ENCODE results near the gene EIF2AK3. TPM values are rescaled to one million over a fixed set of nuclear protein-coding genes. Genes with fewer than 3 reads are reported as not detected.

EIF2AK3 gene
- total and polyA plus RNA-seq, 2 of the 8 experiments (the other 6 are each of a cell fraction or from before 2014, with no cell fraction given) = 5.8 to 22.8 TPM

DNA sequence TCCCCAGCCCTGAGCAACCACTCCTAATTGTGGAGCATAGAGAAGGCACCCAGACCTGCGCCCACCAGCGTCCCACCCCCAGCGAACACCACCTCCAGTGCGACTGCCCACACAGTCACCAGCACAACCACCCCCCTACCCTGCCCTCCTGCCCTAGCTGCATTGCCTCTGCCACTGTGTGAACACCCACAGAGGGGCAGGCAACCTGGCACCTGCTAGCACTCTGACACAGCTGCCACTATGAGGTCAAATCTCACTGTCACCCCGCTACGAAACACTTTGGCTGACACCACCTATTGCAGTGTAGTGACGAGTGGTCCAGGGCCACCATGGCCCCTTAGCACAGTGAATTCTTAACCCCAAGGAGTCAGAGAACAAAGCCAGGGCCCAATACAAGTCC lies 14.1 kb upstream of the EIF2AK3 start (continued):
- TF ChIP-seq, protein P1, sequence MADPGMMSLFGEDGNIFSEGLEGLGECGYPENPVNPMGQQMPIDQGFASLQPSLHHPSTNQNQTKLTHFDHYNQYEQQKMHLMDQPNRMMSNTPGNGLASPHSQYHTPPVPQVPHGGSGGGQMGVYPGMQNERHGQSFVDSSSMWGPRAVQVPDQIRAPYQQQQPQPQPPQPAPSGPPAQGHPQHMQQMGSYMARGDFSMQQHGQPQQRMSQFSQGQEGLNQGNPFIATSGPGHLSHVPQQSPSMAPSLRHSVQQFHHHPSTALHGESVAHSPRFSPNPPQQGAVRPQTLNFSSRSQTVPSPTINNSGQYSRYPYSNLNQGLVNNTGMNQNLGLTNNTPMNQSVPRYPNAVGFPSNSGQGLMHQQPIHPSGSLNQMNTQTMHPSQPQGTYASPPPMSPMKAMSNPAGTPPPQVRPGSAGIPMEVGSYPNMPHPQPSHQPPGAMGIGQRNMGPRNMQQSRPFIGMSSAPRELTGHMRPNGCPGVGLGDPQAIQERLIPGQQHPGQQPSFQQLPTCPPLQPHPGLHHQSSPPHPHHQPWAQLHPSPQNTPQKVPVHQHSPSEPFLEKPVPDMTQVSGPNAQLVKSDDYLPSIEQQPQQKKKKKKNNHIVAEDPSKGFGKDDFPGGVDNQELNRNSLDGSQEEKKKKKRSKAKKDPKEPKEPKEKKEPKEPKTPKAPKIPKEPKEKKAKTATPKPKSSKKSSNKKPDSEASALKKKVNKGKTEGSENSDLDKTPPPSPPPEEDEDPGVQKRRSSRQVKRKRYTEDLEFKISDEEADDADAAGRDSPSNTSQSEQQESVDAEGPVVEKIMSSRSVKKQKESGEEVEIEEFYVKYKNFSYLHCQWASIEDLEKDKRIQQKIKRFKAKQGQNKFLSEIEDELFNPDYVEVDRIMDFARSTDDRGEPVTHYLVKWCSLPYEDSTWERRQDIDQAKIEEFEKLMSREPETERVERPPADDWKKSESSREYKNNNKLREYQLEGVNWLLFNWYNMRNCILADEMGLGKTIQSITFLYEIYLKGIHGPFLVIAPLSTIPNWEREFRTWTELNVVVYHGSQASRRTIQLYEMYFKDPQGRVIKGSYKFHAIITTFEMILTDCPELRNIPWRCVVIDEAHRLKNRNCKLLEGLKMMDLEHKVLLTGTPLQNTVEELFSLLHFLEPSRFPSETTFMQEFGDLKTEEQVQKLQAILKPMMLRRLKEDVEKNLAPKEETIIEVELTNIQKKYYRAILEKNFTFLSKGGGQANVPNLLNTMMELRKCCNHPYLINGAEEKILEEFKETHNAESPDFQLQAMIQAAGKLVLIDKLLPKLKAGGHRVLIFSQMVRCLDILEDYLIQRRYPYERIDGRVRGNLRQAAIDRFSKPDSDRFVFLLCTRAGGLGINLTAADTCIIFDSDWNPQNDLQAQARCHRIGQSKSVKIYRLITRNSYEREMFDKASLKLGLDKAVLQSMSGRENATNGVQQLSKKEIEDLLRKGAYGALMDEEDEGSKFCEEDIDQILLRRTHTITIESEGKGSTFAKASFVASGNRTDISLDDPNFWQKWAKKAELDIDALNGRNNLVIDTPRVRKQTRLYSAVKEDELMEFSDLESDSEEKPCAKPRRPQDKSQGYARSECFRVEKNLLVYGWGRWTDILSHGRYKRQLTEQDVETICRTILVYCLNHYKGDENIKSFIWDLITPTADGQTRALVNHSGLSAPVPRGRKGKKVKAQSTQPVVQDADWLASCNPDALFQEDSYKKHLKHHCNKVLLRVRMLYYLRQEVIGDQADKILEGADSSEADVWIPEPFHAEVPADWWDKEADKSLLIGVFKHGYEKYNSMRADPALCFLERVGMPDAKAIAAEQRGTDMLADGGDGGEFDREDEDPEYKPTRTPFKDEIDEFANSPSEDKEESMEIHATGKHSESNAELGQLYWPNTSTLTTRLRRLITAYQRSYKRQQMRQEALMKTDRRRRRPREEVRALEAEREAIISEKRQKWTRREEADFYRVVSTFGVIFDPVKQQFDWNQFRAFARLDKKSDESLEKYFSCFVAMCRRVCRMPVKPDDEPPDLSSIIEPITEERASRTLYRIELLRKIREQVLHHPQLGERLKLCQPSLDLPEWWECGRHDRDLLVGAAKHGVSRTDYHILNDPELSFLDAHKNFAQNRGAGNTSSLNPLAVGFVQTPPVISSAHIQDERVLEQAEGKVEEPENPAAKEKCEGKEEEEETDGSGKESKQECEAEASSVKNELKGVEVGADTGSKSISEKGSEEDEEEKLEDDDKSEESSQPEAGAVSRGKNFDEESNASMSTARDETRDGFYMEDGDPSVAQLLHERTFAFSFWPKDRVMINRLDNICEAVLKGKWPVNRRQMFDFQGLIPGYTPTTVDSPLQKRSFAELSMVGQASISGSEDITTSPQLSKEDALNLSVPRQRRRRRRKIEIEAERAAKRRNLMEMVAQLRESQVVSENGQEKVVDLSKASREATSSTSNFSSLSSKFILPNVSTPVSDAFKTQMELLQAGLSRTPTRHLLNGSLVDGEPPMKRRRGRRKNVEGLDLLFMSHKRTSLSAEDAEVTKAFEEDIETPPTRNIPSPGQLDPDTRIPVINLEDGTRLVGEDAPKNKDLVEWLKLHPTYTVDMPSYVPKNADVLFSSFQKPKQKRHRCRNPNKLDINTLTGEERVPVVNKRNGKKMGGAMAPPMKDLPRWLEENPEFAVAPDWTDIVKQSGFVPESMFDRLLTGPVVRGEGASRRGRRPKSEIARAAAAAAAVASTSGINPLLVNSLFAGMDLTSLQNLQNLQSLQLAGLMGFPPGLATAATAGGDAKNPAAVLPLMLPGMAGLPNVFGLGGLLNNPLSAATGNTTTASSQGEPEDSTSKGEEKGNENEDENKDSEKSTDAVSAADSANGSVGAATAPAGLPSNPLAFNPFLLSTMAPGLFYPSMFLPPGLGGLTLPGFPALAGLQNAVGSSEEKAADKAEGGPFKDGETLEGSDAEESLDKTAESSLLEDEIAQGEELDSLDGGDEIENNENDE (IDR thresholded peaks at IDR 0.05; ENCODE audit: insufficient replicate concordance, low read length) = no peak
- TF ChIP-seq JUN (IDR thresholded peaks at IDR 0.05; ENCODE audit: low read depth, low read length) (no peak), TAF7 (optimal IDR thresholded peaks at IDR 0.05; ENCODE audit: borderline replicate concordance, low read depth, low read length) (no peak), CTBP2 (IDR thresholded peaks at IDR 0.05; ENCODE audit: borderline replicate concordance, insufficient read depth, insufficient read length, low read length) (no peak), HDAC2 (IDR thresholded peaks at IDR 0.05; ENCODE audit: borderline replicate concordance in 1 of 2, low read depth in 2 of 2, low read length in 2 of 2) (no peak), GTF2F1 (IDR thresholded peaks at IDR 0.05; ENCODE audit: borderline replicate concordance, low read depth, low read length) (no peak)

Measured in H1 (cell line).